Measurements from ENCODE around the gene N4BP3. TPM values are rescaled to one million over a fixed set of nuclear protein-coding genes. Genes with fewer than 3 reads are reported as not detected.
"Not testable (repeated sequence)": the region's sequence is repeated elsewhere in the genome, so short reads cannot be mapped to it uniquely, and the experiment has no call there.

The N4BP3 gene, protein sequence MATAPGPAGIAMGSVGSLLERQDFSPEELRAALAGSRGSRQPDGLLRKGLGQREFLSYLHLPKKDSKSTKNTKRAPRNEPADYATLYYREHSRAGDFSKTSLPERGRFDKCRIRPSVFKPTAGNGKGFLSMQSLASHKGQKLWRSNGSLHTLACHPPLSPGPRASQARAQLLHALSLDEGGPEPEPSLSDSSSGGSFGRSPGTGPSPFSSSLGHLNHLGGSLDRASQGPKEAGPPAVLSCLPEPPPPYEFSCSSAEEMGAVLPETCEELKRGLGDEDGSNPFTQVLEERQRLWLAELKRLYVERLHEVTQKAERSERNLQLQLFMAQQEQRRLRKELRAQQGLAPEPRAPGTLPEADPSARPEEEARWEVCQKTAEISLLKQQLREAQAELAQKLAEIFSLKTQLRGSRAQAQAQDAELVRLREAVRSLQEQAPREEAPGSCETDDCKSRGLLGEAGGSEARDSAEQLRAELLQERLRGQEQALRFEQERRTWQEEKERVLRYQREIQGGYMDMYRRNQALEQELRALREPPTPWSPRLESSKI
- polyA plus RNA-seq (2013, experiment 1 of 2; ENCODE audit: insufficient read length): 0.17 TPM
- polyA plus RNA-seq (2013, experiment 2 of 2; ENCODE audit: insufficient read length): 0.65 TPM

DNA sequence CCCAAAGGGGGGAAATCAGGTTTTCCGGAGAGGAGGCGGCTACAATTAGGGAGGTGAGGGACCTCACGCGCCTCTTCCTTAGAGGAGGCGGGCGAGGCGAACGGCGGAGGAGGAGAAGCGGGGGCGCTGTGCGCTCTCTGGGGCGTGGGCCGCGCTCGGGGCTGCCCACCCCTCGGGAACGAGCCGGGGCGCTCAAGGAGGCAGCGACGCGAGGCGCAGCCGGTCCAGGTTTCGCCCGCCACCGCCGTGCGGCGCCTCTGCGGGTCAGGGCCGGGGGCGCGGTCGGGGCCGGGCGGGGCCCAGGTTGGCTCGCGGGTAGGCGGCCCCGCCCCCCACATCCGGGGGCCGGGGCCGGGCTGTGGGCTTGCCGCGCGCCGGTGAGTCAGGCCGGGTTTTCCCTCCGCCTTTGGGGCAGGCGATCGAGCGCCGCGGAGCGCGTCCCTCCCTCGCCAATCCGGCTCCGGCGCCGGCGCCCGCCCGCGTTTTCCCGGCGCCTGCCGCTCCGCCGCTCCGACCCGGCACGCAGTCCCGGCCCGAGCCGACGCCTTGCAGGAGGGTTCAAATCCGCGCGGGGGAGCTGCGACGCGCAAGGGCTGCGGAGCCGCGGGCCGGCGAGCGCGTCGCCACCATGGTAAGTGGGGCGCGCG lies at the start of gene N4BP3:
N4BP3 (plus strand) TSS at position 392 of the 647 bp plus-strand sequence. CDS start 6,052 bp downstream, outside the sequence.
- peak; percentile 44 for DNase-seq

DNA sequence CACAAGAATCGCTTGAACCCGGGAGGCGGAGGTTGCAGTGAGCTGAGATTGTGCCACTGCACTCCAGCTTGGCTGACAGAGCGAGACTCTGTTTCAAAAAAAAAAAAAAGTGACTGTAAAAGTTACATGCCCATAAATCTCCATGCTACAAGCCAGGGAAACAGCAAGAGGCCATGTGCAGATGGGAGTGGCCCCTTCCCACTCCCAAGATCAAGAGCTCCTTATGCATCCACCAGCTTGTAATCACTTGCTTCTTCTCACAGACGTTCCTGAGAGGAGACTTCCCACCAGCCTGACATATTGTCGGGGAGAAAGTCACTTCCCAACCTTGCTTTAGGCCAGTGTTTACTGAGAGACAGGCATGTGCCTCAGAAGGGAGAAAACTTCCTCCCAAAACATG lies 45.6 kb upstream of the N4BP3 start:
- no peak for DNase-seq

DNA sequence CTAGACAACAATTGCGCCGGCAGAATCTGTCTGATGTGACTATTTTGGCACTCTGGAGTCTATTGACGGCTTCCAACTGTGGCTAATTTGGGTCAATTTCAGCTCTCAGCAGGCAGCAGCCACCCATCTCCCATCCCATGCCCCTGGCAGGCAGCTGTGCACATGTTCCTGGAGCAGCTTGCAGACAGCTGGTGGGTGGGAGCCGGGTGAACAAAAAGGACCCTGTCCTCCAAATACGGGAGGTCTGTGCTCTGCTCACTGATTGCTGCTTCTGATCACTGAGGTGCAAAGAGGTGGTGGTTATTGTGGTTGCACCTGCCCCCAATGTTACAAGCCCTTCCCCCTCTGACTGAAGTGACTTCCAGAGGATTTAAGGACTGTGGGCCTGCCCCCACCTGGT lies 45.0 kb upstream of the N4BP3 start:
- no peak for DNase-seq

DNA sequence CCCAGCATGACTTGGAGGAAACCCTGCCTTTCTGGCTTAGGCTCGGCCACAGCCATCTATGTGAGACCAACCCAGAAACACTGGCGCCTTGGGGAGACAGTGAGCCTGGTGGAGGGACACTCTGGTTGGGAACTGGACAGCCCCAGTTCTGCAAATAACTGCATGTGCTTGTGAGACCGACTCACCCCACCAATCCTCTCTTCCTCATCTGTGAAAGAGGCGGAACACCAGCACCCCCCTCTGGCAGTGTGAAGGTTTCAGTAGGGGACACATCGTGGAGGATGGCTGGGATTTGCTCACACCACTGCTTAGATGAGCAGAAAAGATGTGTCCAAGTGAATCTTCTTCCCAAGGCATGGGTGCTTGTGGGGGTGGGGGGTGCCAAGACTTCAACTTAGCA lies 43.4 kb upstream of the N4BP3 start:
- peak; percentile 11 for DNase-seq

DNA sequence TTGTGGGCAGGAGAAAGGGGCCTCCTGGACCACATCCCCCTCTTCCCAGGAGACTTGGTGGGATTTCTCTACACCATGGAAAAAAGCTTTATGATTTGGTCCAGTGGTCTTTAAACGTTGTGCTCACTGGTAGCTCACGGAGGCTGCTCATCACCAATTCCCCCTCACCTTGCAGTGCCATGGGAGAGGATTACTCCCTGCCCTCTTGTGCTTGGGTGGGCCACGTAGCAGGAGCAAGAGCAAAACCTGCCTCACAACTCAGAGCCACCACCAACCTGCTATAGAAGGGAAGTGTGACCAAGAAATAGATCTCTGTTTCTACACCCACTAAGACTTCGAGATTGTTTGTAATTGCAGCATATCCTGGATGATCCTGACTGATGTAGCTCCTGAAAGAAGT lies 42.2 kb upstream of the N4BP3 start:
- DNase-seq: no peak

- DNase-seq: no peak
Measured at GRCh38 chr5:178072749-178073148, 40.6 kb upstream of the N4BP3 start.

DNA sequence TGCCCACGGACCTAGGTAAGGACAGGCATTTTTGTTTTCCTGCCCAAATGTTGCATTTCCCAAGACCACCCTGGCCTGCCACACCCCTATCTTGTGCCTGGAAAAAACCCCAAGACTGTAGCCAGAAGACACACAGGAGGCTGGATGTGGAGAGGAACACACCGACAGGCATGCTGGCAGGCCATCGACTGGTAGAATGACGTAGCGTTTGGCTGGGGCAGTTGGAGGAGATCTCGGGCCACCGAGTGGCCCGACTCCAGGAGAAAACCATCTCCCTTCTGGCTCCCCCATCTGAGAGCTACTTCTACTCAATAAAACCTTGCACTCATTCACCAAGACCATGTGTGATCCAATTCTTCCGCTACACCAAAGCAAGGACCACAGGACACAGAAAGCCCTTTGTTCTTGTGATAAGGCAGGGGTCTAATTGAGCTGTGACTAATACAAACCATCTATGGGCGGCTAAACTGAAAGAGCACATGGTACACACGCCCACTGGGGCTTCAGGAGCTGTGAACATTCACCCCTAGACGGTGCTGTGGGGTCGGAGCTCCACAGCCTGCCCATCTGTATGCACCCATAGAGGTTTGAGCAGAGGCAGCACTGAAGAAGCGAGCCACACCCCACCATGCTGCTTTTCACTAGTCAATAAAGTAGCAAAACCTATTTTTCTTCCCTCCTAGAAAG lies 38.9 kb upstream of the N4BP3 start:
- DNase-seq: no peak

- not testable (repeated sequence) for DNase-seq
Measured at GRCh38 chr5:178076965-178077364, 36.4 kb upstream of the N4BP3 start.

DNA sequence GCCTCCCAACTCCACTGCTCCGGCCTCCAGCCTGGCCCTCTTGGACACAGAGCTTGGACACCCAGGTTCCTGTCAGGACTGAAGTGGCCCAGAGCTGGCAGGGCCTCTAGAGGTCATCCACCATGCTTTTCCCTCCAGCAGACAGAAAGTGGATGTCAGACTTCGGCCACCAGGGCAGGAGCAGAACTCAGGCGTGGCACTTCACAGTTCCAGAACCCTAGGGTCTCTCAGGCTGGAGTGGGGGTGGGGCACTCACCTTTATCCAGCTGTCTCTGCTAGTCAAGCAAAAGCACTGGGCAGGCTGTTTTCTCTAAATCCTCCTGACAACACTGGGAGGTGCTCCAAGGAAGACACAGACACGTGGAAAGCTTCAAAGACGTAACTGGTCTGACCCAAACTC lies 35.6 kb upstream of the N4BP3 start:
- DNase-seq: no peak

GRCh38 chr5:178078197-178079010 lies 34.9 kb upstream of the N4BP3 start:
- peak; percentile 56 for DNase-seq

DNA sequence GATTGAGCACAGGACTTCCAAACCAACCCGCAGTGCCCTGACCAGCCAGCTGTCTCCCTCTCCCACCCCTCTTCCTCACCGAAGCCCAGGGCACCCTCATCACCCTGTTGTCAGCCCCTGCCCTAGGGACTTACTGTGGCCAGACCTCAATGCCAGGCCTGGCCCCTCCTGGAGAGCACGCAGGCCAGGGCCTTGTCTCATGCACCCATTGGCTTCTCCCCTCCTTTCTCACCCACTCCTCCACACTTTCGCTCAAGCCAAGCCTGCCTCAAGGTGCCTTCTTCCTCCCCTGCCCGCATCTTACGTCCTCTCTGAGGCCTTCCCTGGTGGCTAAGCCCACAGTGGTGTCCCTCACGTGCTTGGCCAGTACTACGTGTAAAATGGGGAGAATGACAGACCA lies 33.3 kb upstream of the N4BP3 start:
- DNase-seq: no peak

DNA sequence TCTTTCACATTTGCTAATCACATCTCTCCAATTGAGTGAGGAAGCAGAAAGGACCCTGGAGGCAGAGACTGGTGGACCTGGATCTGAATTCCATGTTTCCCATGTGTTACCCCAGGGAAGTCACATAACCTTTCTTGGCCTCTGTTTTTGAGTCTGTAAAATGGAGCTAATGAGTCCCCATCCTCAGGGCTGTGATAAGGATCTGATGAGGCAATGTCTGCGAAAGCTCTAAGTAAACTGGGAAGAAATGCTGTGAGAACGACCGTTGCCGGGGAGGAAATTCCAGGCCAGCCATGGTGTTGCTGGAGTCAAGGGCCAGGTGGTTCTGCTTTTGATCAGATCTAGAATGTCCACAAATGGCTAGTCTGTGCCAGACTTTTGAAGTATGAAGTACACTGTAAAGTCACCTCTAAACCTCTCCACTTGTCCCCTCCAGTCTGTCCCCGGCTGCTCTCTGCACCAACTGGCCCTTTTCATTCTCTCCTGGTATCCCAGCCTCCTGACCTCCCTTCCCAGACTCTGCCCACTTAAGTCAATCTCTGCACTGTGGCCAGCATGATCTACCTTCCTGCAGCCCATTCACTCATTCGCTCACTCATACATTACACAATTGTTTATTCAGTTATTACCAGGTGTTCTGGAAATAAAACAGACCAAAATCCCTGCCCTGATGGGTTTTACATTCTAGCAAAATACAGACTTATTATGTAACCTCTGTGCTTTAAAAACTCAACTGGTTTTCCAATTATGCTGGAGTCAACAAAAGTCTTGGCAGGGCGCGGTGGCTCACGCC lies 32.5 kb upstream of the N4BP3 start:
- no peak for DNase-seq

GRCh38 chr5:178081571-178082243 lies 31.6 kb upstream of the N4BP3 start:
- no peak for DNase-seq

DNA sequence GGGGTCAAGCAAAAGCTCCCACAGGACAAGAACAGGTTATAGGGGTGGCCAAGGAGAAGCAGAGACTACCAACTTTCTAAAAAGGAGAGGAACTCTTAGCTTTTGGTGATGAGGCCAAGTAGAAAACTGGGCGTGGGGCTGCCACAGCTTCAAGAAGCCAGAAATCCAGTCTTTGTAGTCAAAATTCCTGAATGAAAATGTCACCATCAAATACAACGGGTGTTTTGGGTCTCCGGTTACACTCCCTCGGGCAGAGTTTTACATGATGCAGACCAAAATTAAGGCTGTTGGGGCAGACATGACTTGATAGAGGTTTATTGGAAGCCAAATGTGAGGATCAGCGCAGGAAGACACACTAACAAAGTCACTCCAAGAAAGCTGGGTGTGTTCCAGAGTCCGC lies 29.4 kb upstream of the N4BP3 start:
- DNase-seq: no peak

DNA sequence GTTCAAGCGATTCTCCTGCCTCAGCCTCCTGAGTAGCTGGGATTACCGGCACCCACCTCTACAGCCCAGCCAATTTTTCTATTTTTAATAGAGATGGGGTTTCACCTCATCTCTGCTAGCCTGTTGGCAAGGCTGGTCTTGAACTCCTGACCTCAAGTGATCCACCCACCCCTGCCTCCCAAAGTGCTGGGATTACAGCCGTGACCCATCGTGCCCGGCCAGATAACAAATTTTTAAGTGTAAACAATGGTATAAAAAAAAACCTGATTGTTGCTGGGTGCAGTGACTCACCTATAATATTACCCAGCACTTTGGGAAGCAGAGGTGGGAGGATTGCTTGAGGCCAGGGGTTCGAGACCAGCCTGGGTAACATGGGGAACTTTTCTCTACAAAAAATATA lies 28.0 kb upstream of the N4BP3 start:
- DNase-seq: no peak

DNA sequence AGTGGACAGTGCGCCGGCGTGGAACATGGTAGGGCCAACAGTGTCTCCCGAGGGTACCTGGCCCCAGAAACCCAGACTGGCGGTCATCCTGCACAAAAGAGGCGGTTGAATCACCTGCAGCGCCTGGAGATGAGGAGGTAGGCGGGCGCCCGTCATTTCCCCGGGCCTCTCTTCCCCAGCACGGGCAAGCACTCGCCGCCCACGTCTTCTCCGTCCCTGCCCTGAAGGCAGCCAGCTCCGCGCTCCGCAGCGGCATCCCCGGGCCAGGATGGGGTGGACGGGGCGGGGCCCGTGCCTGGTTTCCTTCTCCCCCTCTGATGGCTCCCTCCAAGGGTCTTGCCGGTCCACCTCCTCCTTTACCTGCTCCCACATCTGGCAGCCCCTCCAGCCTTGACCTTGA lies 27.1 kb upstream of the N4BP3 start:
- DNase-seq: no peak

- not testable (repeated sequence) for DNase-seq
Measured at GRCh38 chr5:178087199-178087598, 26.1 kb upstream of the N4BP3 start.

GRCh38 chr5:178090856-178091255 lies 22.5 kb upstream of the N4BP3 start:
- DNase-seq: no peak

GRCh38 chr5:178093134-178093533 lies 20.2 kb upstream of the N4BP3 start:
- no peak for DNase-seq

DNA sequence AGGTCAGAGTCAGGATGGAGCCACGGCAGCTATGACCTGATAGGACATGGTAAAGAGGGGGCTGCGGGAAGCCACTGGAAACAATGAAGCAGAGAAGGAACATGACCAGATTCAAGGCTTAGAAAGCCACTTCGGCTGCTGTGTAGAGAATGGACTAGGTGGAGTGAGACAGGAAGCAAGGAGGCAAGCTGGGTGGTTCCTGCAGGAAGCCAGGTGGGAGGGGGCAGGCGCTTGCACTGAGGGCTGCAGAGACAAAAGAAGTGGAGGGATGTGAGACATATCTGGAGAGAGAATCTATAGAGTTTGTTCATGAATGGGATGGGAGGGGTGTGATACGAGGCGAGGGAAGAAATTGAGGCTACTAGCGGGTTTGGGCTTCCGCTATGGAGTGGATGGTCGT lies 19.0 kb upstream of the N4BP3 start:
- no peak for DNase-seq

DNA sequence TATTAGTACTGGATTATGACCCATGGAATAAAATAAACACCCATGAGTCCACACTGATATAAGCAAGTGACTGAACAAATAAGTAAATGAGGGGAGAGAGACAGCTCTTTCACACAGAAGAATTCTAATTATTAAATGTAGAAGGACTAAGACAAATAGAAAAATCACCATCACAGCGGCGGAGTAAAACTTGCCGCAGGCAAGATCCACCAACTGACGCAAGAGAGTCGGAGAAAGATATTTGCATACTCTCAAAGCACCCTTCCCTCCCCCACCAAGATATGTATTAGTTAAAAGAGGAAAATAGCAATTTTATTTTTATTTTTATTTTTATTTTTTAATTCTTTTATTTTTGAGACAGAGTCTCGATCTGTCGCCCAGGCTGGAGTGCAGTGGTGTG lies 14.6 kb upstream of the N4BP3 start:
- DNase-seq: no peak

Measured in fibroblast of skin of scalp (primary cell).